GOT3 (cell line): ENCODE measurements around the gene RPN1.

Source experiments
- DNase-seq: peaks from one replicate; lab custom pipeline; 2025; ENCODE audit warnings: mixed read lengths; lab: John Stamatoyannopoulos, UW

RPN1 gene

DNA sequence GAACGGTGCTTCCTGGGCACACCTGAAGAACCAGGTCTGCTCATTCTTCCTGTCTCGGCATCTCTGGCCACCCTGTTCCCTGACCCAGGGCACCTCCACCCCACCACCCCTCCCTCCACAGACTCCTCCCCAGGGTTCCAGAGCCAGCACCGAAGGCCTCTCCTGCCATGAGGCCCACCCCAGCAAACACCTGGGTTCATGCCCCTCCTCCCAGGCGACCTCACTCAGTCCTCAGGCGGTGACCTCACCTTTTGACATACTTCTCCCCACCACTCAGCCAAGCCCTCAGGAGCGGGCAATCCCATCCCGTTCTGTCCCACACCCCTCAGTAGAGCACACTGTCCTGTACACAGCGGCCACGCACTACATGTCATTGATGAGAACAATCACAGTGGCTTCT is 72.3 kb downstream of the RPN1 start:
- no peak for DNase-seq

DNA sequence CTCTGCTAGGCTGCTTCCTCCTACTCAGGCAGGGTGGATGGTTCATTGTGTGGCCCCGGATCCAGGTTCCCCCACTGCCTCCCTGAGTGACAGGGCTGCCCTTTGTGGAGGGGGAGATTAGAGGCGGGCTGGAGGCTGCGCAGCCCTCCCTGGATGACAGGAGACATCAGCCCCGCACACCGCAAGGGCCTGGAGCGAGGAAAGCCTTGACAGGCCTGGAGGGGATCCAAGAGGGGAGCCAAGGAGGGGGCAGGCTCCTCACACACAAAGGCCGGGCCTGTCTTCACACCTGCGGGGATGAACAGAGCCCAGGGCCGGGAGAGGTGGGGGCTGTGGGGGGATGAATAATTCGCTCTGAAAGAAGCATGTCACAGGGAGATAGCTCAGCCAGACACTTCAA is 72.9 kb downstream of the RPN1 start:
- no peak for DNase-seq

GRCh38 chr3:128576290-128576689 is 74.3 kb downstream of the RPN1 start:
- no peak for DNase-seq

GRCh38 chr3:128575777-128576176 is 74.8 kb downstream of the RPN1 start:
- no peak for DNase-seq

- no peak for DNase-seq
Observed at GRCh38 chr3:128573707-128574162, 76.9 kb downstream of the RPN1 start.

- DNase-seq = no peak
Observed at GRCh38 chr3:128573160-128573559, 77.5 kb downstream of the RPN1 start.

DNA sequence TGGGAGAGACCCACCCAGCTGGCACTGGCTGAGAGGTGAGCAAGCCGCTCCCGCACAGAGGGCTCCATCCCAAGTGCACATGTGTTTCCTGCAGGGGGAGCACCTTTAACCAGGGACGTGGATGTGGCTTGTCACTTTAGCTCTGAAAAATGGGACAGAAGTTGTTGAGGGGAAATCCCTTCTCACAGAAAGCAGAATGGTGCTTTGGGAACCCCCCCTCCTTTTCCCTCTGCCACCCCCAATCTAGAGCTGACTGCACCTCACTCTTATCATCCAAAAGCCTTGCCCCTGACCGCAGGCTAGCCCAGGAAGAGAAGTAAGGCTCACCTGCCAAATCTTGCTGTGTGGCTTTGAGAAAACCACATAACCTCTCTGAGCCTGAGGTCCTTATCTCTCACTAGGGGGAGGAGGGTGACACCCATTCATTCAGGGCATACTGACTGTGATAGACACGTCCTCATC is 77.9 kb downstream of the RPN1 start:
- no peak for DNase-seq

GRCh38 chr3:128572013-128572412 is 78.6 kb downstream of the RPN1 start:
- DNase-seq = no peak
